ENCODE results near the gene CIB4.

- TF ChIP-seq CTCF (conservative IDR thresholded peaks at IDR 0.05) (no peak), EZH2 (IDR thresholded peaks at IDR 0.05; ENCODE audit: low read depth) (no peak)
Observed at GRCh38 chr2:26567534-26567933, 73.6 kb downstream of the CIB4 start.

Measured in PC-9 (cell line).